DOHH2 (cell line): ENCODE data around the gene FREM1.

Source experiments
- CTCF ChIP-seq: fragments of 200-600 bp; sonication (generic); IDR thresholded peaks from one replicate; pipeline ENCODE4 v1.5.1; 2014; ENCODE audit warnings: antibody characterized with exemption, mild to moderate bottlenecking, low read depth, low read length; ENCODE audit not compliant: poor library complexity, severe bottlenecking
- EZH2phosphoT487 ChIP-seq: fragments of 200-600 bp; sonication (generic); IDR thresholded peaks from 2 replicates; pipeline ENCODE4 v1.6.1; 2017; ENCODE audit warnings: borderline replicate concordance, mild to moderate bottlenecking, antibody characterized with exemption, low read length, moderate library complexity, mixed read lengths

GRCh38 chr9:14822666-14823065 is 87.6 kb downstream of the FREM1 start:
- TF ChIP-seq CTCF (no peak), EZH2phosphoT487 (no peak)
